ENCODE results near the gene SLAIN2. TPM values are rescaled to one million over a fixed set of nuclear protein-coding genes. Genes with fewer than 3 reads are reported as not detected.

Gene SLAIN2
- total RNA-seq, 1 donor from 2014 or later, result 94.3 TPM

DNA sequence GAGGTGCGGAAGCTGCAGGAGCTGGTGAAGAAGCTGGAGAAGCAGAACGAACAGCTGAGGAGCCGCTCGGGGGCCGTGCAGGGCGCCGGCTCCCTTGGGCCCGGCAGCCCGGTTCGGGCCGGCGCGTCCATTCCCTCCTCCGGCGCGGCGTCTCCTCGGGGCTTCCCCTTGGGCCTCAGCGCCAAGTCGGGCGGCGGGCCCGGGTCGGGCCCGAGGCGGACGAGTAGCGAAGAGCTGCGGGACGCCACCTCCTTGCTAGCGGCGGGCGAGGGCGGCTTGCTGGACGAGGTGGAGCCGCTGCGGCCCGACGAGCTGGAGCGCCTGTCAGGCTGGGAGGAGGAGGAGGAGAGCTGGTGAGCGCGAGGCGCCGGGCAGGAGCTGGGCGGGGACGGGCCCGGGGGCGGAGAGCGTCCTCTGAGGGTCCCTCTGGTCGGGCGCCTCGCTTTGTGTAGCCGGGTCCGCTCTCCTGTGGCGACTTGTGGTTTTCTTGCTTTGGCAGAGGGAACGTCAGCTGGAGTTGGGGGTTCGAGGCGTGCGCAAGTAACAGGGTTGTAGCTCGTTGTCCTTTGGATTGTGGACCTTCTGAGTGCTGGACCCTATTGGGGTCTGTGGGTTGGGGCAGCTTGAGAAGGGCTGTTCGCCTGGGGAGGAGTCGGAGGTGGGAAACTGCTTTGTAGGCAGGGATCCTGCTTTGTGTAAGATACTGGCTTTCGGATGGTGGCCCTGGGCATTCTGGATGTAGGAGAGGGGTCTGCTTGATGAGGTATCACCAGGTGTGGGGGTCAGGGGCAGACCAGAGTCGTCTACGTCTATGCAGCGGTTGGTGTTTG is 662 bp downstream of the SLAIN2 start:
- Histone ChIP-seq H3K27ac (peak overlapping the region; percentile 98), H3K4me1 (peaks cover 15% of the 10 kb centered on the region), H3K4me3 (peak overlapping the region; percentile 90), H3K27me3 (no peaks in the 10 kb centered on the region), H3K9me3 (no peaks in the 10 kb centered on the region), H3K36me3 (no peaks in the 10 kb centered on the region)
- ATAC-seq, result peak; percentile 40
- DNase-seq, result peak; percentile 83
- TF ChIP-seq, protein P1, sequence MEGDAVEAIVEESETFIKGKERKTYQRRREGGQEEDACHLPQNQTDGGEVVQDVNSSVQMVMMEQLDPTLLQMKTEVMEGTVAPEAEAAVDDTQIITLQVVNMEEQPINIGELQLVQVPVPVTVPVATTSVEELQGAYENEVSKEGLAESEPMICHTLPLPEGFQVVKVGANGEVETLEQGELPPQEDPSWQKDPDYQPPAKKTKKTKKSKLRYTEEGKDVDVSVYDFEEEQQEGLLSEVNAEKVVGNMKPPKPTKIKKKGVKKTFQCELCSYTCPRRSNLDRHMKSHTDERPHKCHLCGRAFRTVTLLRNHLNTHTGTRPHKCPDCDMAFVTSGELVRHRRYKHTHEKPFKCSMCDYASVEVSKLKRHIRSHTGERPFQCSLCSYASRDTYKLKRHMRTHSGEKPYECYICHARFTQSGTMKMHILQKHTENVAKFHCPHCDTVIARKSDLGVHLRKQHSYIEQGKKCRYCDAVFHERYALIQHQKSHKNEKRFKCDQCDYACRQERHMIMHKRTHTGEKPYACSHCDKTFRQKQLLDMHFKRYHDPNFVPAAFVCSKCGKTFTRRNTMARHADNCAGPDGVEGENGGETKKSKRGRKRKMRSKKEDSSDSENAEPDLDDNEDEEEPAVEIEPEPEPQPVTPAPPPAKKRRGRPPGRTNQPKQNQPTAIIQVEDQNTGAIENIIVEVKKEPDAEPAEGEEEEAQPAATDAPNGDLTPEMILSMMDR (IDR thresholded peaks at IDR 0.05), result no peak
- intact Hi-C loops (cut with DNase I), result no loop called here

DNA sequence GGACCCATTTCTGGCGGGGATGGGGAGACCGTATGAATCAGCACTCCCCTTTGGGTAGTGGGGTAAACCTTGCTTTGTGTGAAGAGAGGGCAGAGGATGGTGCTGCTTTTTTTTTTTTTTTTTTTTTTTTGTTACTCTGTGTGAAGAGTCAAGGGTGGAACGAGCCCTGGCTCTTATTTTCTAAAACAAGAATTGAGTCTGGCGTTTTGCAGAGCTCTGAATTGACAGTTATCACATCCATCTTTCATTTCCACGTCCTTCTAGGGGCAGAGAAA is 1.2 kb downstream of the SLAIN2 start:
- peak overlapping the region; percentile 90 for H3K4me3 ChIP-seq
- H3K36me3 ChIP-seq, result no peaks in the 10 kb centered on the region
- H3K4me1 ChIP-seq, result peaks cover 15% of the 10 kb centered on the region
- no peaks in the 10 kb centered on the region for H3K27me3 ChIP-seq
- ATAC-seq (no peak), DNase-seq (no peak)
- intact Hi-C loops (cut with DNase I), result no loop called here
- peak overlapping the region; percentile 98 for H3K27ac ChIP-seq
- TF ChIP-seq, protein P1 (IDR thresholded peaks at IDR 0.05), result no peak
- no peaks in the 10 kb centered on the region for H3K9me3 ChIP-seq

DNA sequence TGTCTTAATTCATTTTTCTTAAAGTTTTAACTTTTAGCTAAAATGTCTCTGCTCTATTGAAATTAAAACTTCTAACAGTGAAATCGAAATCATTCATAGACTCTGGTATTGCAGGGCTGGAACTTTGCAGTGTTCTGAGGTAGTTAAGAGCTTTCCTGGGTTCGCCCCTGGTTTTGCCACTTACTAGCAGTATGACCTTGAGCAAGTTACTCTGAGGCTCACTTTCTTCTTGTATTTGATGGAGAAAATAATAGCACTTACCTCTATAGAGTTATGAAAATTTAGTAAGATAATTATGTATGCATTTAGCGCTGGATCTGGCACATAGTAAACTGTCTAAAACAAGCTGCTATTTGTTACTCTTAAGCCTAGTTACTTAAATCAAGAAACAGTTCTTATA is 1.7 kb downstream of the SLAIN2 start:
- no peaks in the 10 kb centered on the region for H3K36me3 ChIP-seq
- peaks cover 15% of the 10 kb centered on the region for H3K4me1 ChIP-seq
- no peaks in the 10 kb centered on the region for H3K27me3 ChIP-seq
- TF ChIP-seq, protein P1 (IDR thresholded peaks at IDR 0.05), result no peak
- intact Hi-C loops (cut with DNase I), result no loop called here
- ATAC-seq, result no peak
- H3K27ac ChIP-seq, result no peak overlapping the region
- no peak for DNase-seq
- peak overlapping the region; percentile 90 for H3K4me3 ChIP-seq
- H3K9me3 ChIP-seq, result no peaks in the 10 kb centered on the region

DNA sequence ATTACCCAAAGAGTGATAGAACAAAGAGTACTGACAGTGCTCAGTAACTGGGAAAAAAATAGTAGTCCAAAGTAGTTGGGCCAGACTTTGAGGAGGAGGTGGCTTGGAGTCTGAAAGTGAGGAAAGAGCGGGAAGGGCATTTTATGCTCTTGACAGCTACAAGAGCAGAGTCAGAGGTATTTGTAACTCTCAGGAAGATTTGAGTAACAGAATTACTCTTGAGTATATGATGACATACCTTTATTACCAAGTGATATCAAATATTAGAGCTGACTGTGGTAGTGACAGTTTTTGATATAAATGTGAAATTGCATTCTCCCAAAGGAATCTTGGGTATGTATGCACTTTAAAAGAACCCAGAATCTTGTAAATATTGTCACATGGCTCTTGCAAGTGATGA is 2.2 kb downstream of the SLAIN2 start:
- Histone ChIP-seq H3K27me3 (no peaks in the 10 kb centered on the region), H3K4me1 (peaks cover 15% of the 10 kb centered on the region), H3K27ac (no peak overlapping the region), H3K4me3 (peak overlapping the region; percentile 90), H3K9me3 (no peaks in the 10 kb centered on the region), H3K36me3 (no peaks in the 10 kb centered on the region)
- ATAC-seq (no peak), DNase-seq (no peak)
- intact Hi-C loops (cut with DNase I), result no loop called here
- TF ChIP-seq, protein P1 (IDR thresholded peaks at IDR 0.05), result no peak

DNA sequence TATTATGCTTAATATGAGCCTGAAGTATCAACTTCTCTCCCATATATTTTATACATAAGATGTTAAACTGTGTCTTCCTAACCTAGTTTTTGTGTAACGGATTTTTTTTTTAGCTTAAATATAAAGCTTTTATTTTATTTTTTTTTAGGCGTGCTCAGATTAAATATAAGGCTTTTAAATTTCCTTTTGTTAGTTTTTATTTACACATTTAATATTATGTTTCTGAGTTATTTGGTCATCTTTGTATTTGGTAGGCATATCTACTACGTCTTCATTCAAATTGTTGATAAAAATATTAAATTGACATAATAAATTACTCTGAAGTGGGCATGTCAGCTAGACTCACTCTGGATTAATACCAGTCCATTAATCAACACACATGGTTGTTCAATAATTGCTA is 4.2 kb downstream of the SLAIN2 start:
- H3K9me3 ChIP-seq, result no peaks in the 10 kb centered on the region
- intact Hi-C loops (cut with DNase I), result no loop called here
- peaks cover 16% of the 10 kb centered on the region for H3K4me1 ChIP-seq
- H3K27ac ChIP-seq, result no peak overlapping the region
- TF ChIP-seq, protein P1 (IDR thresholded peaks at IDR 0.05), result no peak
- DNase-seq, result no peak
- ATAC-seq, result no peak
- no peaks in the 10 kb centered on the region for H3K36me3 ChIP-seq
- H3K4me3 ChIP-seq, result no peak overlapping the region
- no peaks in the 10 kb centered on the region for H3K27me3 ChIP-seq
